Measurements from ENCODE around the gene CHIA.

Gene CHIA

GRCh38 chr1:111249960-111250359 lies 40.7 kb upstream of the CHIA start:
- H2AFZ ChIP-seq (ENCODE audit: low read depth, low read length), result no peak overlapping the region
- no peak overlapping the region for H3K27ac ChIP-seq (ENCODE audit: low read length)
- H3K9ac ChIP-seq (ENCODE audit: low read length), result no peak overlapping the region
- 0 out of 2 replicates have a peak, but pooled peaks cover 3% of the 10 kb centered on the region for H3K27me3 ChIP-seq (ENCODE audit: low read depth, low read length)
- TF ChIP-seq EZH2phosphoT487 (IDR thresholded peaks at IDR 0.05; ENCODE audit: low read depth), result no peak
- TF ChIP-seq CTCF (IDR thresholded peaks at IDR 0.05; ENCODE audit: low read depth, low read length), result no peak
- no peak overlapping the region for H3K4me2 ChIP-seq (ENCODE audit: low read length)
- no peaks in the 10 kb centered on the region for H3K9me3 ChIP-seq (ENCODE audit: insufficient read depth, low read length)
- no peaks in the 10 kb centered on the region for H3K79me2 ChIP-seq (ENCODE audit: low read length)
- H3K36me3 ChIP-seq (replicated peaks; ENCODE audit: low read depth, low read length), result no peaks in the 10 kb centered on the region
- no peaks in the 10 kb centered on the region for H4K20me1 ChIP-seq (ENCODE audit: insufficient read depth, low read length)
- no peaks in the 10 kb centered on the region for H3K4me1 ChIP-seq (ENCODE audit: low read length)
- H3K4me3 ChIP-seq (ENCODE audit: low read length), result no peak overlapping the region

GRCh38 chr1:111251570-111251969 lies 39.1 kb upstream of the CHIA start:
- no peak overlapping the region for H3K9ac ChIP-seq (ENCODE audit: low read length)
- no peaks in the 10 kb centered on the region for H3K4me1 ChIP-seq (ENCODE audit: low read length)
- H3K4me3 ChIP-seq (ENCODE audit: low read length), result no peak overlapping the region
- H3K27ac ChIP-seq (ENCODE audit: low read length), result no peak overlapping the region
- TF ChIP-seq EZH2phosphoT487 (IDR thresholded peaks at IDR 0.05; ENCODE audit: low read depth), result no peak
- TF ChIP-seq CTCF (IDR thresholded peaks at IDR 0.05; ENCODE audit: low read depth, low read length), result no peak
- H3K36me3 ChIP-seq (replicated peaks; ENCODE audit: low read depth, low read length), result no peaks in the 10 kb centered on the region
- no peaks in the 10 kb centered on the region for H4K20me1 ChIP-seq (ENCODE audit: insufficient read depth, low read length)
- no peaks in the 10 kb centered on the region for H3K79me2 ChIP-seq (ENCODE audit: low read length)
- H3K4me2 ChIP-seq (ENCODE audit: low read length), result no peak overlapping the region
- 0 out of 2 replicates have a peak, but pooled peaks cover 3% of the 10 kb centered on the region for H3K27me3 ChIP-seq (ENCODE audit: low read depth, low read length)
- no peak overlapping the region for H2AFZ ChIP-seq (ENCODE audit: low read depth, low read length)
- no peaks in the 10 kb centered on the region for H3K9me3 ChIP-seq (ENCODE audit: insufficient read depth, low read length)

- no peaks in the 10 kb centered on the region for H4K20me1 ChIP-seq (ENCODE audit: insufficient read depth, low read length)
- TF ChIP-seq CTCF (IDR thresholded peaks at IDR 0.05; ENCODE audit: low read depth, low read length) (no peak), EZH2phosphoT487 (IDR thresholded peaks at IDR 0.05; ENCODE audit: low read depth) (no peak)
- H3K4me2 ChIP-seq (ENCODE audit: low read length), result no peak overlapping the region
- H3K9me3 ChIP-seq (ENCODE audit: insufficient read depth, low read length), result no peaks in the 10 kb centered on the region
- no peak overlapping the region for H3K9ac ChIP-seq (ENCODE audit: low read length)
- H3K27ac ChIP-seq (ENCODE audit: low read length), result no peak overlapping the region
- H3K79me2 ChIP-seq (ENCODE audit: low read length), result no peaks in the 10 kb centered on the region
- H3K27me3 ChIP-seq (ENCODE audit: low read depth, low read length), result 0 out of 2 replicates have a peak, but pooled peaks cover 3% of the 10 kb centered on the region
- no peak overlapping the region for H2AFZ ChIP-seq (ENCODE audit: low read depth, low read length)
- H3K4me3 ChIP-seq (ENCODE audit: low read length), result no peak overlapping the region
- no peaks in the 10 kb centered on the region for H3K36me3 ChIP-seq (replicated peaks; ENCODE audit: low read depth, low read length)
- no peaks in the 10 kb centered on the region for H3K4me1 ChIP-seq (ENCODE audit: low read length)
Observed at GRCh38 chr1:111252786-111253185, 37.9 kb upstream of the CHIA start.

GRCh38 chr1:111253876-111254275 lies 36.8 kb upstream of the CHIA start:
- H3K4me1 ChIP-seq (ENCODE audit: low read length), result no peaks in the 10 kb centered on the region
- no peak overlapping the region for H3K4me3 ChIP-seq (ENCODE audit: low read length)
- no peaks in the 10 kb centered on the region for H3K9me3 ChIP-seq (ENCODE audit: insufficient read depth, low read length)
- no peak overlapping the region for H3K4me2 ChIP-seq (ENCODE audit: low read length)
- H3K27ac ChIP-seq (ENCODE audit: low read length), result no peak overlapping the region
- no peaks in the 10 kb centered on the region for H3K36me3 ChIP-seq (replicated peaks; ENCODE audit: low read depth, low read length)
- no peaks in the 10 kb centered on the region for H4K20me1 ChIP-seq (ENCODE audit: insufficient read depth, low read length)
- H3K79me2 ChIP-seq (ENCODE audit: low read length), result no peaks in the 10 kb centered on the region
- no peak overlapping the region for H2AFZ ChIP-seq (ENCODE audit: low read depth, low read length)
- H3K27me3 ChIP-seq (ENCODE audit: low read depth, low read length), result 0 out of 2 replicates have a peak, but pooled peaks cover 3% of the 10 kb centered on the region
- no peak for TF ChIP-seq EZH2phosphoT487 (IDR thresholded peaks at IDR 0.05; ENCODE audit: low read depth)
- TF ChIP-seq CTCF (IDR thresholded peaks at IDR 0.05; ENCODE audit: low read depth, low read length), result no peak
- H3K9ac ChIP-seq (ENCODE audit: low read length), result no peak overlapping the region
